ENCODE measurements around the gene FFAR2. TPM values are rescaled to one million over a fixed set of nuclear protein-coding genes. Genes with fewer than 3 reads are reported as not detected.

The FFAR2 gene
- total RNA-seq, 1 donor from 2014 or later = not detected

DNA sequence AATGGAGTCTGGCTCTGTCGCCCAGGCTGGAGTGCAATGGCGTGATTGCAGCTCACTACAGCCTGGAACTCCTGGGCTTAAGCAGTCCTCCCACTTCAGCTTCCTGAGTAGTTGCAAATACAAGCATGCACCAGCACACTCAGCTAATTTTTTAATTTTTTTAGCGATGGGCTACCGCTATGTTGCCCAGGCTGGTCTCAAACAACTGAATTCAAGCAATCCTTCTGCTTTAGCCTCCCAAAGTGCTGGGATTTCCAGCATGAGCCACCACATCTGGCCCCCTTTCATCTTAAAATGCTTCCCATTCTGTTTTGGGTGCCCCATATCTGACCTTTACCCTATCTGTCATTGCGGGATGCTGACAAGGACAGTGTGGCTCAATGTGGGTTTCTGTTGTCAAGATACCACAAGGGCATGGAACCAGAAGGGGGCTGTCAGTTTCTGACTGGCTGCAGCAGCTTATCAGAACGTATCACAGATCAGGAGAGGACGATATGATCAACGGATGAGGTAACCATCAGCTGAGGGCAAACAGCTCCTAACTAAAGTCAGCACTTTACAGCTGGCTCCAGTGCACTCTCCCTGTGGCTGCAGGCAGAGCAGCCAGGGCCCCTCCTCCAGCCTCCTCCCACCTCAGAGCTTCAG lies 44.8 kb upstream of the FFAR2 start:
- H3K27me3 ChIP-seq = no peaks in the 10 kb centered on the region
- H3K4me1 ChIP-seq = no peaks in the 10 kb centered on the region
- no peaks in the 10 kb centered on the region for H3K36me3 ChIP-seq
- H3K27ac ChIP-seq = no peak overlapping the region
- DNase-seq (ENCODE audit: low spot score in 2 of 2) = no peak
- intact Hi-C loops (cut with DNase I) = no loop called here
- no peaks in the 10 kb centered on the region for H3K9me3 ChIP-seq
- no peak overlapping the region for H3K4me3 ChIP-seq
- no peak for TF ChIP-seq CTCF (IDR thresholded peaks at IDR 0.05)

GRCh38 chr19:35404879-35405622 lies 43.0 kb upstream of the FFAR2 start:
- H3K27me3 ChIP-seq = no peaks in the 10 kb centered on the region
- DNase-seq (ENCODE audit: low spot score in 2 of 2) = no peak
- no peaks in the 10 kb centered on the region for H3K9me3 ChIP-seq
- H3K27ac ChIP-seq = no peak overlapping the region
- H3K36me3 ChIP-seq = no peaks in the 10 kb centered on the region
- H3K4me1 ChIP-seq = no peaks in the 10 kb centered on the region
- no peak overlapping the region for H3K4me3 ChIP-seq
- no peak for TF ChIP-seq CTCF (IDR thresholded peaks at IDR 0.05)
- intact Hi-C loops (cut with DNase I) = no loop called here

- Histone ChIP-seq H3K36me3 (no peaks in the 10 kb centered on the region), H3K27ac (no peak overlapping the region), H3K27me3 (no peaks in the 10 kb centered on the region), H3K4me1 (no peaks in the 10 kb centered on the region), H3K9me3 (no peaks in the 10 kb centered on the region), H3K4me3 (no peak overlapping the region)
- TF ChIP-seq CTCF (IDR thresholded peaks at IDR 0.05) = no peak
- intact Hi-C loops (cut with DNase I) = no loop called here
- DNase-seq (ENCODE audit: low spot score in 2 of 2) = no peak
Observed at GRCh38 chr19:35407619-35408018, 40.4 kb upstream of the FFAR2 start.

DNA sequence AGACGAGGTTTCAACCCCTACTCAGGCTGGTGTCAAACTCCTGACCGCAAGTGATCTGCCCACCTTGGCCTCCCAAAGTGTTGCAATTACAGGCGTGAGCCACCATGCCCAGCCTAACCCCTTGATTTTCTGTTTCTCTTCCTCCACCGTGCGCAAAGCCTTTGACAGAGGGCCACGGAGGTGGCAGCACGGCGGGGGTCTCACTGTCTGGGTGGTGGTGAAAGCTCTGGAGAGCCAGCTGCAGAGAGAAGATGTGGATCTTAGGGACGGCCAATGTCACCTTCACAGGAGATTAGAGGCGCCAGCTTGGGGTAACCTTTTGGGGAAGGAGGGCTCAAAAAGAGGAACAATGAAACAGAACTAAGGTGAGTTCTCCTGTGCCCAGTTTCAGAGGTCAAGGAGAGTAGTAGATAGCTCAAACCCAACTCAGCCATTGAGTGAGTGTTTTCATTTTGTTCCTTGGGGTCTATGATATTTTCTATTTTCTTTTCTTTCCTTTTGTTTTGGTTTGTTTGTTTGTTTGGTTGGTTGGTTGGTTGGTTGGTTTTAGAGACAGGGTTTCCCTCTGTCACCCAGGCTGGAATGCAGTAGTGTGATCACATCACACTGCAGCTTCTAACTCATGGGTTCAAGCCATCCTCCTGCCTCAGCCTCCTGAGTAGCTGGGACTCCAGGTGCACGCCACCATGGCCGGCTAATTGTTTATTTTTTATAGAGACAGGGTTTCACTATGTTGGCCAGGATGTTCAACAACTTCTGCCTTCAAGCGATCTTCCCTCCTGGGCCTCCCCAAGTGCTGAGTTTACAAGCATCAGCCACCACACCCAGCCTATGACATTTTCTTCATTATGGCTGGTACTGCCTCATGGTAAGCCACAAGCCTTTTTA lies 39.5 kb upstream of the FFAR2 start:
- H3K4me1 ChIP-seq = no peaks in the 10 kb centered on the region
- intact Hi-C loops (cut with DNase I) = no loop called here
- no peaks in the 10 kb centered on the region for H3K36me3 ChIP-seq
- H3K9me3 ChIP-seq = no peaks in the 10 kb centered on the region
- no peak for TF ChIP-seq CTCF (IDR thresholded peaks at IDR 0.05)
- no peak overlapping the region for H3K4me3 ChIP-seq
- H3K27me3 ChIP-seq = no peaks in the 10 kb centered on the region
- H3K27ac ChIP-seq = no peak overlapping the region
- no peak for DNase-seq (ENCODE audit: low spot score in 2 of 2)

DNA sequence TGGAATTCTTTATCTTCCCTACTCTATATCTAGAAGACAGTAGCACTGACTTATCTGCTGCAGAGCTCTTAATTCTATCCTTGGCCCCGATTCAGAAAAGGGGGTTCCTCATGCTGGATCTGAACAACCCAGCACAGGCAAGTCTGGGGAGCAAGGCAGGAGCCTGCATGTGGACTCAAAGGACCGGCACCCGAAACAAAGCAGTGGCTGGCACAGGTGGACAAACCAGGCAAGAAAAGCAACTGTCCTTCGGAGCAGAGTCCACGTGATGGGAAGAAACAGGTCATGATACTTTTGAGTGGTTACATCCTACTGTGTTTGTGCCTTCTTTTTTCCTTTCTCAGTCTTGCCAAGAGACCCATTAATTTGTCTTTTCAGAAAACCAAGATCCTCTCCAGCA lies 38.9 kb upstream of the FFAR2 start:
- TF ChIP-seq CTCF (IDR thresholded peaks at IDR 0.05) = no peak
- no peak for DNase-seq (ENCODE audit: low spot score in 2 of 2)
- H3K4me1 ChIP-seq = no peaks in the 10 kb centered on the region
- H3K27me3 ChIP-seq = no peaks in the 10 kb centered on the region
- no peaks in the 10 kb centered on the region for H3K9me3 ChIP-seq
- H3K27ac ChIP-seq = no peak overlapping the region
- H3K36me3 ChIP-seq = no peaks in the 10 kb centered on the region
- intact Hi-C loops (cut with DNase I) = no loop called here
- no peak overlapping the region for H3K4me3 ChIP-seq

Measured in ascending aorta (tissue), 2 donors.